ENCODE data around the gene GOLGA8F.
"Not testable (repeated sequence)": the region's sequence is repeated elsewhere in the genome, so short reads cannot be mapped to it uniquely, and the experiment has no call there.

GOLGA8F gene, protein sequence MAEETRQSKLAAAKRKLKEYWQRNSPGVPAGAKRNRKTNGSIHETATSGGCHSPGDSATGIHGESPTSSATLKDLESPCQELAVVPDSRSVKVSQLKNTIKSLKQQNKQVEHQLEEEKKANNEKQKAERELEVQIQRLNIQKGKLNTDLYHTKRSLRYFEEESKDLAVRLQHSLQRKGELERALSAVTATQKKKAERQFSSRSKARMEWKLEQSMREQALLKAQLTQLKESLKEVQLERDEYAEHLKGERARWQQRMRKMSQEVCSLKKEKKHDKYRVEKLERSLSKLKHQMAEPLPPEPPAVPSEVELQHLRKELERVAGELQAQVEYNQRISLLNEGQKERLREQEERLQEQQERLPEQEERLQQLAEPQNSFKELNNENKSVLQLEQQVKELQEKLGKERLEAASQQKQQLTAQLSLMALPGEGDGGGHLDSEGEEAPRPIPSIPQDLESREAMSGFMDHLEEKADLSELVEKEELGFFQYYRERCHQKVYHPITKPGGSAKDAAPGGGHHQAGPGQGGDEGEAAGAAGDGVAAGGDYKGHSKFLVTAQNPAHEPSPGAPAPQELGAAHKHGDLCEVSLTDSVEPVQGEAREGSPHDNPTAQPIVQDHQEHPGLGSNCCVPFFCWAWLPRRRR

DNA sequence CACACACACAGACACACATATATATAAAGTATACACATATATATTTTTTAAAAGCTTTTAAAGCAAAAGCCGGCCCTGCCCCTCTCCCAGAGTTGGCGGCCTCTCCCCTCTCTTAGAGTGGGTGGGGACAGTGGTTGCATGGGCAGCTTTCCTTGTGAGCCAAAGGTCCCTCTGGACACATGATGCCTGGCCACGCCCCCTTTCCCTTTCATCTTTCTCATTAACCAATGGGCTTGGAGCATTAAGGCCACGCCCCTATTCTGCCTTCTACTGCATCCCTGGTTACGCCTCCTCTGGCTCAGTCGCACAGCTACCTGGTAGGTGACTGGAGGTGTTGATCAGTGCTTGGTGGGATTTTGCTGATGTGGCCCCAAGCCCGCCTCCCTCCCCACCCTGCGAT, at the start of gene GOLGA8F:
TSS of gene GOLGA8F (plus strand) at position 301 of the 400 bp plus-strand sequence. CDS start at position 399, 98 bp downstream.
- not testable (repeated sequence) for DNase-seq (ENCODE audit: low spot score)

DNA sequence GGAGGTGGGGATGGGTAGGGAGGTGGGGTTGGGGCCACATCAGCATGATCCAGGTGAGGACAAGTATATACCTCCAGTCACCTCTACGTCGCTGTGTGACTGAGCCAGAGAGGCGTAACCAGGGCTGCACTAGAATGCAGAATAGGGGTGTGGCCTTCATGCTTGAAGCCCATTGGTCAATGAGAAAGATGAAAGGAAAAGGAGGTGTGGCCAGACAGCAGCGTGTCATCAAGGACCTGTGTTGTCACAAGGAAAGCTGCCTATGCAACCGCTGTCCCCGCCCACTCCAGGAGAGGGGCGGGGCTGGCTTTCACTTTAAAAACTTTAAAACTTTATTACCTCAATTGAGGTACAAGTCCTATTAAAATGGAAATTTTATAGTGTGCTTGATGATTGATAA, 20.5 kb upstream of the GOLGA8F start, which contains the start of gene GOLGA6L24:
TSS of gene GOLGA6L24 (minus strand) at position 101 of the 400 bp plus-strand sequence. CDS start at position 40, 61 bp downstream.
- not testable (repeated sequence) for DNase-seq (ENCODE audit: low spot score)

DNA sequence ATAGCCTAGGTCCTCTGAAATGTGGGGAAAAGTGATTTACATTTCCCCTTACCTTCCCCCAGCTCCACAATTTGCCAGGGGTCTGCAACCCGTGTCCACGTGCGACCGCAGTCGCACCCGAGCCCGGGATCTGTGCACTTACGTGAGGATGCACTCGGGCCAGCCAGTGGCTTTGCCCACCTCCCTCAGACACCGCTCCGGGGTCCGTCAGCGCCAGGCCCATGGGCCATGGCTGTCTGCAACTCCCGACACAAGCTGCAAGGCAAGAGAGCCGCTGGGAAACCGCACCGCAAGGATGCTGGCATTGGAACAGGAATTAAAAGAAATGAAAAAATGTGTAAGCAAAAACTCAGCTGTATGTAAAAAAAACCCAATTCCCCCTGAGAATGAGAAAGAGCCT, 13.0 kb upstream of the GOLGA8F start:
- not testable (repeated sequence) for DNase-seq (ENCODE audit: low spot score)

DNA sequence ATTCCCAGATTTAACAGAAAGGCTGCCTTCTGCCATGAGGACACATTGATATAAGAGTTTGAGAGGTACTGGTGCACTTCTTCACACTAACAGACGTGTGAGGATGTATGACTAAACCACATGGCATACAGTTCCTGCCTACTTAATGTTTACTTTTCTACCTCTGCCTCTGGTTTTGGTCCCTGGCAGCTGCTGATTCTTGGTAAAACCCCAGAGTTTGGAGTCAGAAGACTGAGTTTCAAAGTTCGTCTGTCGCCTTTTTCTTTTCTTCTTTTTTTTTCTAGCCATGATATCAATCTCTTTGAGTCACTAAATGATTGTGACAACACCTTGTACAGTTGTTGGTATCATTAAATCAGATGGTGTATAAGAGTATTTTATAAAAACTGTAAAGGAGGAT, 1.6 kb downstream of the GOLGA8F start:
- not testable (repeated sequence) for DNase-seq (ENCODE audit: low spot score)

DNA sequence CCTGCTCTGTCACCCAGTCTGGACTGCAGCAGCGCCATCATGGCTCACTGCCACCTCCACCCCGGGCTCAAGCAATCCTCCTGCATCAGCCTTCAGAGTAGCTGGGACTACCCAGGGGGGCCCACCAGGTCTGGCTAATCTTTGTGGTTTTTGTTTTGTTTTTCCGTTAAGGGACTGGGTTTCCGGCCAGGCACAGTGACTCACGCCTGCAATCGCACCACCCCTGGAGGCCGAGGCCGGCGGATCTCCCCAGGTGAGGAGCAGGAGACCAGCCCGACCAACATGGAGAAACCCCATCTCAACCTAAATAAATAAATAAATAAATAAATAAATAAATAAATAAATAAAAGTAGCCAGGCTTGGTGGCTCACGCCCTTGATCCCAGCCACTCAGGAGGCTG, 17.6 kb downstream of the GOLGA8F start:
- not testable (repeated sequence) for DNase-seq (ENCODE audit: low spot score)

DNA sequence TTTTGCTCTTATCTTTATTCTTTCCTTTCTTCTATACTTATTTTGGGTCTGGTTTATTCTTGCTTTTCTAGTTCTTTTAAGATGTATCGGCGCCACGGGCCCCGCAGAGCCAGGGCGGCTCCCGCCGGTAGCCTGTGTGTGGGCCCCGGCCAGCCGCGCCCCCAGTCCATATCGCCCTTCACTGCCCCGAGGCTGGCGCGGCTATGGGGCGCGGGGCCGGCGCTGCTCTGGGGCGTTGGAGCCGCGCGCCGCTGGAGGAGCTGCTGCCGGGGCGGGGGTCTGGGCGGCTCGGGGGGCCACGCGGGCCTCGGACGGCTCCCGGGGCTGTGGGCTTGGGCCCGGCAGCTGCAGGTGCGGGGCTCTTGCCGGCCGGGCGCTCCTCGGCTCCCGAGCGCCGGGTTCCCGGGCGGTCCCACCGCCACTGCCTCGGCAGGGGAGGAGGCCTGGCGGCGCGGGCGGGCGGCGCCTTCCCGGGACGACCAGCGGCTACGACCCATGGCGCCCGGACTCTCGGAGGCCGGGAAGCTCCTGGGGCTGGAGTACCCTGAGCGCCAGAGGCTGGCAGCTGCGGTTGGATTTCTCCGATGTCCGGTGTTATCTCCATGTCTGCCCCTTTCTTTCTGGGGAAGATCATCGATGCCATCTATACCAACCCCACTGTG, 24.4 kb downstream of the GOLGA8F start:
- DNase-seq (ENCODE audit: low spot score), result not testable (repeated sequence)

DNA sequence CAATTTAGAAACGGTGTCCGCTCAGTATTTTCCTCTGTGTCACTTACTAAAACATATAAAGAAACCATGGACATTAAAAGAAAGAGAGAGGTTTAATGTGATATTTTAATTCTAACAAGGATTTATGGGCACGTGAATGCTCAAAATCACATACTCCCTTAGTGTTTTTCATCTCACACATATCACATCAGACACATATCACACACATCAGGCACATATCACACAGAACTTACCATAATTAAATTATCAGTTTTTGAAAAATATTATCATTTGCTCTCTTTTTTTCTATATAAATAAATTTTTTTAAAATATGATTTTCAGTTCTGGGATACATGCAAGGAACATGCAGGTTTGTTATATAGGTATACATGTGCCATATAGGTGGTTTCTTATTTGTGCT, 42.0 kb downstream of the GOLGA8F start:
- DNase-seq (ENCODE audit: low spot score), result peak; percentile 3

DNA sequence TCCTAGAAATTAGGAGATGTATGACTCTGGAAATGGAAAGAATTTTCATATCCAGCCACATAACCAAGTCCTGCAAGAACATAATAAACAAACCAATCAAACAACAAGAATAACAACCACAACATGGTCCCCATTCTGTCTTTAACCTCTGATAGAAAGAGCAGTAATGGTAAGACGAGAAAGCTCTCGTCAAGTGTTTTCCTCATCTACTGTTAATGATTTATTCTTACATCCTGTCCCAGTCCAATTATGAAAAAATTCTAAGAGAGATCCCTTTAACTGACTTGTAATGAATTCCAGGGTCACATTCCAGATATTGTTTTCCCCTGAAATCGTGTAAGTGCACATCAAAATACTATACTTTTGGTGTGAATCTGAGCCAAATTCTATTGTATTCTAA, 57.1 kb downstream of the GOLGA8F start:
- DNase-seq (ENCODE audit: low spot score), result not testable (repeated sequence)
